H4 (cell line): Measurements from ENCODE around the gene LCNL1. TPM values are rescaled to one million over a fixed set of nuclear protein-coding genes. Genes with fewer than 3 reads are reported as not detected.

Source experiments
- DNase-seq: peaks from one replicate; pipeline ENCODE4 v3.0.0-alpha.2; 2015; ENCODE audit warnings: low spot score
- total RNA-seq: library from RNA; depleted of rRNA; stranded (reverse); fragments of >200 nt; shearing (Covaris generic); gene quantifications from 2 replicates; pipeline ENCODE4 v1.2.3, GENCODE V29; 2014; rRNA removed

Gene LCNL1
- not detected in 2 replicates for total RNA-seq

- DNase-seq = no peak
Observed at GRCh38 chr9:136982232-136983051, at the start of gene LCNL1. TSS of gene LCNL1 (plus strand) at chr9:136982993. CDS start at chr9:136983587, 594 bp downstream.

- DNase-seq = no peak
Observed at GRCh38 chr9:136934277-136934676, 48.5 kb upstream of the LCNL1 start.

GRCh38 chr9:136935651-136936050, 47.1 kb upstream of the LCNL1 start:
- no peak for DNase-seq

- no peak for DNase-seq
Observed at GRCh38 chr9:136936645-136937170, 46.1 kb upstream of the LCNL1 start.

GRCh38 chr9:136937186-136938001, 45.4 kb upstream of the LCNL1 start:
- DNase-seq = no peak

- no peak for DNase-seq
Observed at GRCh38 chr9:136939431-136939995, 43.3 kb upstream of the LCNL1 start.

- DNase-seq = no peak
Observed at GRCh38 chr9:136939996-136940525, 42.7 kb upstream of the LCNL1 start.

- no peak for DNase-seq
Observed at GRCh38 chr9:136940526-136941230, 42.1 kb upstream of the LCNL1 start.

- no peak for DNase-seq
Observed at GRCh38 chr9:136941231-136942111, 41.3 kb upstream of the LCNL1 start.

GRCh38 chr9:136942112-136942880, 40.5 kb upstream of the LCNL1 start:
- no peak for DNase-seq

GRCh38 chr9:136942881-136943230, 39.9 kb upstream of the LCNL1 start:
- no peak for DNase-seq

- DNase-seq = no peak
Observed at GRCh38 chr9:136943291-136944211, 39.2 kb upstream of the LCNL1 start.

GRCh38 chr9:136944212-136944518, 38.6 kb upstream of the LCNL1 start:
- no peak for DNase-seq

- peak; percentile 87 for DNase-seq
Observed at GRCh38 chr9:136944519-136945332, 38.1 kb upstream of the LCNL1 start, which contains the start of the genes C8G and FBXW5. TSS of gene C8G (plus strand) at chr9:136945243. CDS start at chr9:136945321, 78 bp downstream. TSS of gene FBXW5 (minus strand) at chr9:136944738. CDS start at chr9:136944083, 655 bp downstream.

- no peak for DNase-seq
Observed at GRCh38 chr9:136945333-136946227, 37.2 kb upstream of the LCNL1 start.

- no peak for DNase-seq
Observed at GRCh38 chr9:136946228-136947027, 36.4 kb upstream of the LCNL1 start.
